HepG2 (cell line): ENCODE data around the gene UCN3. TPM values are rescaled to one million over a fixed set of nuclear protein-coding genes. Genes with fewer than 3 reads are reported as not detected.

Experiments used
- ATAC-seq: fragments of 200-7000 bp; cut with Tn5 transposase; 3 replicates; pipeline ENCODE4 v1.9.1; 2020; ENCODE audit warnings: mild to moderate bottlenecking, moderate library complexity
- BruUV-seq: library from RNA; stranded (reverse); fragments of 400-500 nt; replicated peaks from 2 replicates; lab custom pipeline; 2021; lab: Mats Ljungman, UMichigan
- CTCF ChIA-PET: fragments of 300-600 bp; formaldehyde crosslinking; extraction: SDS; loops from one replicate; lab custom pipeline; 2021; ENCODE audit warnings: low total read pairs, inconsistent platforms, low intra/inter-chr PET ratio; lab: Yijun Ruan, JAX
- POLR2A ChIA-PET: fragments of 350-600 bp; sonication (Branson Sonifier 250); formaldehyde crosslinking; loops from one replicate; lab custom pipeline; 2020; ENCODE audit warnings: antibody characterized with exemption, inconsistent platforms; lab: Yijun Ruan, JAX
- DNase-seq: peaks from one replicate; pipeline ENCODE4 v3.0.0-alpha.2; 2015; ENCODE audit warnings: low spot score
- FAIRE-seq: peaks from 3 replicates; lab custom pipeline; 2011; peaks lifted over from hg19 to GRCh38; lab: Jason Lieb, UNC
- H2AFZ ChIP-seq: one replicate; pipeline ENCODE4 v1.6.1; 2011; ENCODE audit warnings: low read length, inconsistent platforms
- H3K27ac ChIP-seq: fragments of 300-600 bp; 3 replicates; pipeline ENCODE4 v1.8.0; 2011; ENCODE audit warnings: mixed run types, mild to moderate bottlenecking, mixed read lengths, low read length, inconsistent platforms; ENCODE audit not compliant: insufficient read depth; ENCODE audit errors: extremely low read length
- H3K27me3 ChIP-seq, 2 experiments: fragments of 200-600 bp in 1 of 2; 2 replicates in 1 of 2; 3 replicates in 1 of 2; pipeline versions ENCODE4 v1.6.0 to v1.8.0; 2011; ENCODE audit warnings: low read length in 2 of 2, mild to moderate bottlenecking in 2 of 2, moderate library complexity in 2 of 2, inconsistent platforms in 1 of 2; ENCODE audit not compliant: insufficient read depth in 2 of 2, control insufficient read depth in 1 of 2
- H3K36me3 ChIP-seq, 2 experiments: fragments of 200-600 bp in 1 of 2; replicated peaks in 1 of 2; 2 replicates in 1 of 2; 3 replicates in 1 of 2; pipeline versions ENCODE4 v1.5.1 to v1.8.0; 2011; ENCODE audit warnings: low read length in 2 of 2, inconsistent platforms in 1 of 2; ENCODE audit not compliant: insufficient read depth in 2 of 2, control insufficient read depth in 1 of 2
- H3K4me1 ChIP-seq: 2 replicates; pipeline ENCODE4 v1.5.1; 2012; ENCODE audit warnings: low read length, inconsistent platforms; ENCODE audit not compliant: insufficient read depth
- H3K4me2 ChIP-seq: 2 replicates; pipeline ENCODE4 v1.6.0; 2011; ENCODE audit warnings: low read depth, low read length, inconsistent platforms
- H3K4me3 ChIP-seq, 3 experiments: fragments of 200-600 bp in 1 of 3; sonication (generic), shearing (Covaris generic) in 1 of 3; replicated peaks in 1 of 3; 2 replicates each; pipeline ENCODE4 v1.5.1; 2011 to 2016; ENCODE audit warnings: low read length in 3 of 3, inconsistent platforms in 2 of 3, low read depth in 2 of 3, mild to moderate bottlenecking in 2 of 3, control low read depth in 1 of 3, mixed read lengths in 1 of 3; ENCODE audit not compliant: insufficient read depth in 1 of 3
- H3K79me2 ChIP-seq: one replicate; pipeline ENCODE4 v1.6.1; 2011; ENCODE audit warnings: low read length, inconsistent platforms; ENCODE audit not compliant: insufficient read depth
- H3K9ac ChIP-seq: 2 replicates; pipeline ENCODE4 v1.6.0; 2011; ENCODE audit warnings: mild to moderate bottlenecking, low read depth, low read length, inconsistent platforms; ENCODE audit not compliant: insufficient read depth
- H3K9me3 ChIP-seq: 2 replicates; pipeline ENCODE4 v1.5.1; 2012; ENCODE audit warnings: mild to moderate bottlenecking, low read length
- H4K20me1 ChIP-seq: 2 replicates; pipeline ENCODE4 v1.6.0; 2011; ENCODE audit warnings: inconsistent platforms, mild to moderate bottlenecking, low read length, moderate library complexity; ENCODE audit not compliant: insufficient read depth
- MXD1 ChIP-seq: sonication (generic); formaldehyde crosslinking; IDR thresholded peaks from 2 replicates; pipeline ENCODE4 v1.4.0; 2020; ENCODE audit warnings: mild to moderate bottlenecking, missing genetic modification reagents
- XRCC5 ChIP-seq: fragments of 200-400 bp; formaldehyde crosslinking; optimal IDR thresholded peaks from 2 replicates; pipeline ENCODE3; 2017; ENCODE audit warnings: mild to moderate bottlenecking, low read length
- ZBTB25 ChIP-seq: IDR thresholded peaks from 2 replicates; pipeline ENCODE4 v1.6.1; 2018; ENCODE audit warnings: missing genetic modification reagents
- ZHX1 ChIP-seq: sonication (generic); formaldehyde crosslinking; IDR thresholded peaks from 2 replicates; pipeline ENCODE4 v1.8.1; 2022; ENCODE audit warnings: low read depth, mild to moderate bottlenecking, missing genetic modification reagents
- ZHX2 ChIP-seq, 2 experiments: sonication (generic) in 1 of 2; formaldehyde crosslinking in 1 of 2; IDR thresholded peaks; 2 replicates each; pipeline versions ENCODE4 v1.6.1 to v1.9.0; 2014 to 2022; ENCODE audit warnings: antibody characterized with exemption in 1 of 2, borderline replicate concordance in 1 of 2, inconsistent platforms in 1 of 2, low read depth in 1 of 2, missing genetic modification reagents in 1 of 2
- ZNF30 ChIP-seq: sonication (generic); formaldehyde crosslinking; IDR thresholded peaks from 2 replicates; pipeline ENCODE4 v1.5.0; 2020; ENCODE audit warnings: mild to moderate bottlenecking, missing genetic modification reagents
- ZNF598 ChIP-seq: sonication (generic); formaldehyde crosslinking; IDR thresholded peaks from 2 replicates; pipeline ENCODE4 v1.5.1; 2020; ENCODE audit warnings: mild to moderate bottlenecking, missing genetic modification reagents, borderline replicate concordance
- WGBS: methylation state at CpG from one replicate; pipeline ENCODE4 v1.1.6; 2017; ENCODE audit warnings: low lambda C conversion rate; 5-methylcytosine and 5-hydroxymethylcytosine counted together
- in situ Hi-C: cut with HindIII; loops from 2 replicates; pipeline ENCODE4 v1.10.0; 2017; ENCODE audit warnings: low pct_unique_long_range_greater_than_20kb; ENCODE audit not compliant: extremely low pct_ligation_motif_present
- intact Hi-C: fragments of 100-400 bp; cut with micrococcal nuclease; formaldehyde crosslinking; loops from one replicate; pipeline ENCODE4 v1.10.0; 2022; ENCODE audit not compliant: unreplicated experiment
- polyA plus RNA-seq, 8 experiments: library from polyadenylated mRNA; depleted of rRNA in 3 of 8; stranded (reverse) in 7 of 8; unstranded in 1 of 8; fragments of >200 nt; fragmentation: Illumina TruSeq in 4 of 8; extraction: Trizol in 4 of 8; gene quantifications; 2 replicates each; pipeline versions ENCODE4 v1.2.1 to v1.2.3, GENCODE V29; 2011 to 2016; ENCODE audit warnings: low read depth in 4 of 8, missing spikeins in 1 of 8, mixed read lengths in 1 of 8; ENCODE audit not compliant: insufficient read depth in 1 of 8
- total RNA-seq, 5 experiments: library from RNA; depleted of rRNA; stranded (reverse); fragments of >200 nt; fragmentation: Illumina TruSeq; extraction: Trizol; gene quantifications; 2 replicates each; pipeline ENCODE4 v1.2.3, GENCODE V29; 2016; ENCODE audit warnings: low read depth in 1 of 5

UCN3 gene
- total and polyA plus RNA-seq, 2 of the 13 experiments (the other 11 are each of a cell fraction or from before 2014, with no cell fraction given) = not detected

GRCh38 chr10:5346881-5347280 lies 17.9 kb upstream of the UCN3 start:
- no peaks in the 10 kb centered on the region for H3K79me2 ChIP-seq
- peaks cover 0 to 37% of the 10 kb centered on the region in 2 experiments; a peak in 2 of 5 replicates for H3K27me3 ChIP-seq
- no peaks in the 10 kb centered on the region for H3K4me1 ChIP-seq
- H3K4me3 ChIP-seq = no peak overlapping the region
- in situ Hi-C loops (no loop called here), intact Hi-C loops (no loop called here)
- ChIA-PET POLR2A (no interaction called here), CTCF (no interaction called here)
- no peak overlapping the region for H2AFZ ChIP-seq
- H3K36me3 ChIP-seq = no peaks in the 10 kb centered on the region
- TF ChIP-seq ZNF30 (CRISPR knock-in tag) (no peak), XRCC5 (no peak), MXD1 (no peak), ZBTB25 (CRISPR knock-in tag) (no peak)
- no TSS peak for BruUV-seq
- no peaks in the 10 kb centered on the region for H3K9me3 ChIP-seq
- ATAC-seq = no peak
- no peak for DNase-seq
- FAIRE-seq = no peak
- WGBS = 25% methylated on average over 3 of the region's 4 CpGs
- H3K9ac ChIP-seq = no peak overlapping the region
- H3K4me2 ChIP-seq = no peak overlapping the region
- H4K20me1 ChIP-seq = no peaks in the 10 kb centered on the region
- no peak overlapping the region for H3K27ac ChIP-seq

- Histone ChIP-seq H2AFZ (no peak overlapping the region), H3K9ac (no peak overlapping the region), H3K36me3 (no peaks in the 10 kb centered on the region), H3K27me3 (peaks cover 1 to 48% of the 10 kb centered on the region in 2 experiments; a peak in 3 of 5 replicates), H3K4me3 (no peak overlapping the region), H3K79me2 (no peaks in the 10 kb centered on the region), H3K4me2 (no peak overlapping the region), H3K4me1 (no peaks in the 10 kb centered on the region), H3K27ac (no peak overlapping the region), H4K20me1 (no peaks in the 10 kb centered on the region), H3K9me3 (no peaks in the 10 kb centered on the region)
- POLR2A ChIA-PET = no interaction called here
- in situ Hi-C loops = no loop called here
- no peak for DNase-seq
- WGBS = 4% methylated on average over 2 of the region's 2 CpGs
- no peak for FAIRE-seq
- no peak for ATAC-seq
- CTCF ChIA-PET = no interaction called here
- no TSS peak for BruUV-seq
- intact Hi-C loops = no loop called here
- TF ChIP-seq ZNF598 (CRISPR knock-in tag) (no peak), ZHX1 (CRISPR knock-in tag) (no peak), ZHX2 (IDR thresholded peaks at IDR 0.05; ENCODE audit: low read depth) (no peak), ZHX2 (CRISPR knock-in tag; IDR thresholded peaks at IDR 0.05; ENCODE audit: borderline replicate concordance) (no peak)
These were observed 15.4 kb upstream of the UCN3 start for GRCh38 chr10:5349362-5349761.
